Endothelial cell of umbilical vein (primary cell): ENCODE measurements around the gene M1AP. TPM values are rescaled to one million over a fixed set of nuclear protein-coding genes. Genes with fewer than 3 reads are reported as not detected.

Source experiments
- BruUV-seq: library from RNA; stranded (reverse); fragments of 400-500 nt; replicated peaks from 2 replicates; lab custom pipeline; 2021; lab: Mats Ljungman, UMichigan
- CTCF ChIA-PET: fragments of 300-600, 350-600 bp; sonication (Branson Sonifier 250); formaldehyde crosslinking; loops from one replicate; lab custom pipeline; 2021; ENCODE audit warnings: antibody characterized with exemption, inconsistent platforms; lab: Charles Lee
- POLR2A ChIA-PET: fragments of 300-600, 350-600 bp; sonication (Branson Sonifier 250); formaldehyde crosslinking; loops from one replicate; lab custom pipeline; 2021; ENCODE audit warnings: antibody characterized with exemption, inconsistent platforms; lab: Charles Lee
- DNase-seq: peaks from one replicate; pipeline ENCODE4 v3.0.0-alpha.2; 2011; ENCODE audit warnings: low read depth, low spot score
- FAIRE-seq: peaks from 2 replicates; lab custom pipeline; 2011; peaks lifted over from hg19 to GRCh38; lab: Jason Lieb, UNC
- H2AFZ ChIP-seq: 2 replicates; pipeline ENCODE4 v1.6.0; 2012; ENCODE audit warnings: low read depth, low read length, control low read depth, inconsistent platforms
- H3K27ac ChIP-seq: 2 replicates; pipeline ENCODE4 v1.5.1; 2011; ENCODE audit warnings: low read depth, mild to moderate bottlenecking, control low read depth, low read length, moderate library complexity; ENCODE audit not compliant: insufficient read depth
- H3K27me3 ChIP-seq, 2 experiments: 2 replicates each; pipeline versions ENCODE4 v1.6.0 to v1.6.1; 2011; ENCODE audit warnings: low read length in 2 of 2, mixed read lengths in 1 of 2; ENCODE audit not compliant: control insufficient read depth in 2 of 2, insufficient read depth in 2 of 2
- H3K36me3 ChIP-seq, 2 experiments: 2 replicates in 1 of 2; 3 replicates in 1 of 2; pipeline ENCODE4 v1.5.1; 2011; ENCODE audit warnings: low read length in 2 of 2, mild to moderate bottlenecking in 1 of 2, moderate library complexity in 1 of 2; ENCODE audit not compliant: control insufficient read depth in 2 of 2, insufficient read depth in 2 of 2; ENCODE audit errors: extremely low read depth in 1 of 2
- H3K4me1 ChIP-seq: 3 replicates; pipeline ENCODE4 v1.5.1; 2011; ENCODE audit warnings: mild to moderate bottlenecking, low read length; ENCODE audit not compliant: control insufficient read depth, insufficient read depth; ENCODE audit errors: extremely low read depth
- H3K4me2 ChIP-seq: 2 replicates; pipeline ENCODE4 v1.6.1; 2011; ENCODE audit warnings: low read length, control low read depth, mixed read lengths; ENCODE audit not compliant: insufficient read depth
- H3K4me3 ChIP-seq, 3 experiments: fragments of 200-600 bp in 1 of 3; sonication (generic), shearing (Covaris generic) in 1 of 3; replicated peaks in 1 of 3; 2 replicates each; pipeline ENCODE4 v1.5.1; 2011 to 2016; ENCODE audit warnings: control low read depth in 3 of 3, low read length in 3 of 3, mild to moderate bottlenecking in 2 of 3, inconsistent platforms in 1 of 3, low read depth in 1 of 3, moderate library complexity in 1 of 3; ENCODE audit not compliant: insufficient read depth in 1 of 3
- H3K79me2 ChIP-seq: 2 replicates; pipeline ENCODE4 v1.6.0; 2012; ENCODE audit warnings: low read length, inconsistent platforms; ENCODE audit not compliant: control insufficient read depth, insufficient read depth
- H3K9ac ChIP-seq: replicated peaks from 2 replicates; pipeline ENCODE3; 2011; ENCODE audit warnings: low read length, control low read depth; ENCODE audit not compliant: insufficient read depth; ENCODE audit errors: extremely low read depth
- H3K9me1 ChIP-seq: replicated peaks from 3 replicates; pipeline ENCODE4 v1.6.0; 2011; ENCODE audit warnings: mild to moderate bottlenecking, low read length; ENCODE audit not compliant: control insufficient read depth, insufficient read depth; ENCODE audit errors: extremely low read depth
- H3K9me3 ChIP-seq: replicated peaks from 2 replicates; pipeline ENCODE4 v1.5.1; 2012; ENCODE audit warnings: low read length, inconsistent platforms; ENCODE audit not compliant: control insufficient read depth, insufficient read depth
- H4K20me1 ChIP-seq: replicated peaks from 2 replicates; pipeline ENCODE3; 2011; ENCODE audit warnings: mild to moderate bottlenecking, low read length; ENCODE audit not compliant: control insufficient read depth, insufficient read depth; ENCODE audit errors: extremely low read depth
- EZH2 ChIP-seq: IDR thresholded peaks from 2 replicates; pipeline ENCODE4 v1.6.1; 2012; ENCODE audit warnings: borderline replicate concordance, low read depth, mild to moderate bottlenecking, moderate library complexity, low read length, inconsistent platforms; ENCODE audit not compliant: severe bottlenecking
- JUN ChIP-seq: IDR thresholded peaks from 2 replicates; pipeline ENCODE4 v1.6.1; 2011; ENCODE audit warnings: borderline replicate concordance, low read depth; ENCODE audit not compliant: insufficient read length, insufficient read depth
- MYC ChIP-seq: IDR thresholded peaks from one replicate; pipeline ENCODE4 v1.6.1; 2011; ENCODE audit warnings: mild to moderate bottlenecking, low read depth, low read length
- POLR2A ChIP-seq: IDR thresholded peaks from 2 replicates; pipeline ENCODE4 v1.6.1; 2012; ENCODE audit warnings: low read depth, mild to moderate bottlenecking, control low read depth, low read length
- POLR2AphosphoS5 ChIP-seq: IDR thresholded peaks from 2 replicates; pipeline ENCODE4 v1.6.1; 2012; ENCODE audit warnings: low read depth, mild to moderate bottlenecking, control low read depth, low read length, moderate library complexity; ENCODE audit not compliant: insufficient read depth
- dilution Hi-C: fragments of 300-500 bp; cut with MboI; formaldehyde crosslinking; loops from one replicate; pipeline ENCODE4 v1.15.0; 2019; ENCODE audit warnings: low sequenced_read_pairs; ENCODE audit not compliant: extremely low pct_ligation_motif_present
- intact Hi-C: fragments of 100-400 bp; cut with micrococcal nuclease; formaldehyde crosslinking; loops from one replicate; pipeline ENCODE4 v1.10.0; 2022
- polyA plus RNA-seq, 4 experiments: library from polyadenylated mRNA; depleted of rRNA in 3 of 4; stranded (reverse) in 3 of 4; unstranded in 1 of 4; fragments of >200 nt; gene quantifications; 2 replicates each; pipeline versions ENCODE4 v1.2.1 to v1.2.3, GENCODE V29; 2011 to 2012; ENCODE audit warnings: missing spikeins in 1 of 4
- total RNA-seq: library from RNA; stranded (reverse); gene quantifications from 2 replicates; pipeline ENCODE4 v1.2.3, GENCODE V29; 2021
- TF ChIP-seq, protein P1 (sequence below), 2 donors: IDR thresholded peaks; 1 replicate in 1 of 2; 2 replicates in 1 of 2; pipeline ENCODE4 v1.5.1; 2011; ENCODE audit warnings: low read length in 2 of 2, mild to moderate bottlenecking in 2 of 2, moderate library complexity in 2 of 2, control low read depth in 1 of 2, inconsistent platforms in 1 of 2, low read depth in 1 of 2; ENCODE audit not compliant: insufficient read depth in 1 of 2; ENCODE audit errors: extremely low read depth in 1 of 2

Gene M1AP
- total and polyA plus RNA-seq, 2 donors (not counting 3 experiments of a cell fraction or from before 2014, with no cell fraction given), result 0.04 TPM; not detected in 1

GRCh38 chr2:74515981-74516633 is 132.0 kb downstream of the M1AP start:
- Histone ChIP-seq H4K20me1 (no peaks in the 10 kb centered on the region), H3K4me2 (no peak overlapping the region), H2AFZ (peak overlapping the region; percentile 69), H3K9ac (no peak overlapping the region), H3K27me3 (peaks cover 82 to 96% of the 10 kb centered on the region in 2 experiments), H3K9me1 (no peaks in the 10 kb centered on the region), H3K36me3 (no peaks in the 10 kb centered on the region), H3K4me1 (peaks cover 7% of the 10 kb centered on the region), H3K79me2 (no peaks in the 10 kb centered on the region), H3K9me3 (no peaks in the 10 kb centered on the region), H3K27ac (no peak overlapping the region), H3K4me3 (no peak overlapping the region)
- TF ChIP-seq JUN (no peak), EZH2 (no peak), POLR2AphosphoS5 (no peak), MYC (no peak), POLR2A (no peak)
- TF ChIP-seq, protein P1, sequence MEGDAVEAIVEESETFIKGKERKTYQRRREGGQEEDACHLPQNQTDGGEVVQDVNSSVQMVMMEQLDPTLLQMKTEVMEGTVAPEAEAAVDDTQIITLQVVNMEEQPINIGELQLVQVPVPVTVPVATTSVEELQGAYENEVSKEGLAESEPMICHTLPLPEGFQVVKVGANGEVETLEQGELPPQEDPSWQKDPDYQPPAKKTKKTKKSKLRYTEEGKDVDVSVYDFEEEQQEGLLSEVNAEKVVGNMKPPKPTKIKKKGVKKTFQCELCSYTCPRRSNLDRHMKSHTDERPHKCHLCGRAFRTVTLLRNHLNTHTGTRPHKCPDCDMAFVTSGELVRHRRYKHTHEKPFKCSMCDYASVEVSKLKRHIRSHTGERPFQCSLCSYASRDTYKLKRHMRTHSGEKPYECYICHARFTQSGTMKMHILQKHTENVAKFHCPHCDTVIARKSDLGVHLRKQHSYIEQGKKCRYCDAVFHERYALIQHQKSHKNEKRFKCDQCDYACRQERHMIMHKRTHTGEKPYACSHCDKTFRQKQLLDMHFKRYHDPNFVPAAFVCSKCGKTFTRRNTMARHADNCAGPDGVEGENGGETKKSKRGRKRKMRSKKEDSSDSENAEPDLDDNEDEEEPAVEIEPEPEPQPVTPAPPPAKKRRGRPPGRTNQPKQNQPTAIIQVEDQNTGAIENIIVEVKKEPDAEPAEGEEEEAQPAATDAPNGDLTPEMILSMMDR (IDR thresholded peaks at IDR 0.05; ENCODE audit: extremely low read depth in 1 of 2, insufficient read depth in 1 of 2, low read depth in 1 of 2, low read length in 2 of 2), result no peak
- dilution Hi-C loops (no loop called here), intact Hi-C loops (loop anchor here (1.0 kb wide), 1 partner anchor 13 kb away; the partner anchor contains the start of genes AUP1 and HTRA2)
- POLR2A ChIA-PET, result no interaction called here
- CTCF ChIA-PET, result interaction anchor here (1.4 kb wide), 1 partner anchor 8 kb away, joined by 3 read pairs; no protein-coding TSS in a partner anchor
- no TSS peak for BruUV-seq
- FAIRE-seq, result peak; percentile 53
- peak; percentile 61 for DNase-seq
